Endothelial cell of umbilical vein (primary cell): ENCODE measurements around the gene CD80.

Experiments
- EZH2 ChIP-seq: IDR thresholded peaks from 2 replicates; pipeline ENCODE4 v1.6.1; 2012; ENCODE audit warnings: borderline replicate concordance, low read depth, mild to moderate bottlenecking, moderate library complexity, low read length, inconsistent platforms; ENCODE audit not compliant: severe bottlenecking
- FOS ChIP-seq: IDR thresholded peaks from 2 replicates; pipeline ENCODE4 v1.6.1; 2011; ENCODE audit warnings: mild to moderate bottlenecking, low read length, moderate library complexity, borderline replicate concordance; ENCODE audit not compliant: insufficient read depth
- GATA2 ChIP-seq: IDR thresholded peaks from 2 replicates; pipeline ENCODE4 v1.7.0; 2011; ENCODE audit warnings: low read depth, mild to moderate bottlenecking, moderate library complexity, mixed read lengths, low read length; ENCODE audit not compliant: insufficient read length, insufficient read depth
- JUN ChIP-seq: IDR thresholded peaks from 2 replicates; pipeline ENCODE4 v1.6.1; 2011; ENCODE audit warnings: borderline replicate concordance, low read depth; ENCODE audit not compliant: insufficient read length, insufficient read depth
- MYC ChIP-seq: IDR thresholded peaks from one replicate; pipeline ENCODE4 v1.6.1; 2011; ENCODE audit warnings: mild to moderate bottlenecking, low read depth, low read length
- POLR2A ChIP-seq: IDR thresholded peaks from 2 replicates; pipeline ENCODE4 v1.6.1; 2012; ENCODE audit warnings: low read depth, mild to moderate bottlenecking, control low read depth, low read length
- POLR2AphosphoS5 ChIP-seq: IDR thresholded peaks from 2 replicates; pipeline ENCODE4 v1.6.1; 2012; ENCODE audit warnings: low read depth, mild to moderate bottlenecking, control low read depth, low read length, moderate library complexity; ENCODE audit not compliant: insufficient read depth
- TF ChIP-seq, protein P1 (sequence below), 2 donors: IDR thresholded peaks; 1 replicate in 1 of 2; 2 replicates in 1 of 2; pipeline ENCODE4 v1.5.1; 2011; ENCODE audit warnings: low read length in 2 of 2, mild to moderate bottlenecking in 2 of 2, moderate library complexity in 2 of 2, control low read depth in 1 of 2, inconsistent platforms in 1 of 2, low read depth in 1 of 2; ENCODE audit not compliant: insufficient read depth in 1 of 2; ENCODE audit errors: extremely low read depth in 1 of 2
- TF ChIP-seq, protein P2 (sequence below): IDR thresholded peaks from 2 replicates; pipeline ENCODE4 v1.6.1; 2011; ENCODE audit not compliant: insufficient read depth, insufficient read length

DNA sequence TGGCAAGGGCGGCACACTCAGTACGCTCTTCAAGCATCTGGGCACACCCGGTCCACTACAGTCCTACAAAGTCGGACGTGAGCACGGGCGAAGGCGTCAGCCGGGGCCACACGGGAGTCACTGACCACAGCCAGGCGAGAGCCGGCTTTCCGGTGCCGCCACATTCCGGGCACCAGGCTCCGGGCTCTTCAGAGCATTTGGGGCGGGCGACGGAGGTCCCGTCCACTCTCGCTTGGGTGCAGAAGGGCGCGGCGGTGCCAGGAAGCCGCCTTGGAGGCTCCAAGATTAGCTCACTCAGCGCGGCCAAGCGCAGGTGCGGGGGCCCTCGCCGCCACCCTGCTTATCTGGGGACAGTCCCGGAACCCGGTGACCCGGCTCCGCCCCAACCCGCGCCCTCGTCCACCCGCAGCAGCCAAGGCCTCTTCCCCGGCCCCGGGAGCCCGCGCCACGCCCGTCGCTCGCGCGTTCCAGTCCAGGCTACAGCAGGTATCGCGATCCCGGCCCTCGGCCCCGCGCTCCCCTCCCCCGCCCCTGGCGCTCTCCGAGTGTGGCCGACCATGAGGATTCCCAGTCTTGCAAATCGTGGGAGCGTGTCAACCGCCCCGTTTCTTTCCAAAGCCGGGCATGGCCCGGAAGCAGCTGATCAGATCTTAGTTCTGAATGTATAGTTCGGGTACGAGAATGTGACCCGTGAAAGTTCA lies 20.1 kb upstream of the CD80 start, which contains the start of gene ADPRH:
- TF ChIP-seq POLR2AphosphoS5 (peak; percentile 14), EZH2 (no peak), JUN (no peak), MYC (no peak), POLR2A (no peak), GATA2 (no peak), FOS (no peak)
- TF ChIP-seq, protein P1, sequence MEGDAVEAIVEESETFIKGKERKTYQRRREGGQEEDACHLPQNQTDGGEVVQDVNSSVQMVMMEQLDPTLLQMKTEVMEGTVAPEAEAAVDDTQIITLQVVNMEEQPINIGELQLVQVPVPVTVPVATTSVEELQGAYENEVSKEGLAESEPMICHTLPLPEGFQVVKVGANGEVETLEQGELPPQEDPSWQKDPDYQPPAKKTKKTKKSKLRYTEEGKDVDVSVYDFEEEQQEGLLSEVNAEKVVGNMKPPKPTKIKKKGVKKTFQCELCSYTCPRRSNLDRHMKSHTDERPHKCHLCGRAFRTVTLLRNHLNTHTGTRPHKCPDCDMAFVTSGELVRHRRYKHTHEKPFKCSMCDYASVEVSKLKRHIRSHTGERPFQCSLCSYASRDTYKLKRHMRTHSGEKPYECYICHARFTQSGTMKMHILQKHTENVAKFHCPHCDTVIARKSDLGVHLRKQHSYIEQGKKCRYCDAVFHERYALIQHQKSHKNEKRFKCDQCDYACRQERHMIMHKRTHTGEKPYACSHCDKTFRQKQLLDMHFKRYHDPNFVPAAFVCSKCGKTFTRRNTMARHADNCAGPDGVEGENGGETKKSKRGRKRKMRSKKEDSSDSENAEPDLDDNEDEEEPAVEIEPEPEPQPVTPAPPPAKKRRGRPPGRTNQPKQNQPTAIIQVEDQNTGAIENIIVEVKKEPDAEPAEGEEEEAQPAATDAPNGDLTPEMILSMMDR (IDR thresholded peaks at IDR 0.05; ENCODE audit: extremely low read depth in 1 of 2, insufficient read depth in 1 of 2, low read depth in 1 of 2, low read length in 2 of 2) = no peak
- TF ChIP-seq, protein P2, sequence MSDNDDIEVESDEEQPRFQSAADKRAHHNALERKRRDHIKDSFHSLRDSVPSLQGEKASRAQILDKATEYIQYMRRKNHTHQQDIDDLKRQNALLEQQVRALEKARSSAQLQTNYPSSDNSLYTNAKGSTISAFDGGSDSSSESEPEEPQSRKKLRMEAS = peak; percentile 12
